SIG-M5 (cell line): ENCODE results near the gene UBQLN1.
"Not testable (repeated sequence)": the region's sequence is repeated elsewhere in the genome, so short reads cannot be mapped to it uniquely, and the experiment has no call there.

ENCODE experiments used
- DNase-seq: peaks from one replicate; lab custom pipeline; 2025; lab: John Stamatoyannopoulos, UW

Gene UBQLN1

GRCh38 chr9:83630938-83631457 lies 76.8 kb downstream of the UBQLN1 start:
- DNase-seq, result no peak

GRCh38 chr9:83629433-83630104 lies 78.2 kb downstream of the UBQLN1 start:
- DNase-seq, result no peak

- DNase-seq, result no peak
Measured at GRCh38 chr9:83628540-83628939, 79.2 kb downstream of the UBQLN1 start.

GRCh38 chr9:83625178-83625577 lies 82.6 kb downstream of the UBQLN1 start:
- no peak for DNase-seq

GRCh38 chr9:83623679-83624076 lies 84.1 kb downstream of the UBQLN1 start:
- no peak for DNase-seq

GRCh38 chr9:83622939-83623678 lies 84.6 kb downstream of the UBQLN1 start, which contains the start of gene IDNK:
TSS of gene IDNK (plus strand) at chr9:83623143. CDS start at chr9:83623172, 29 bp downstream.
- no peak for DNase-seq

- DNase-seq, result no peak
Measured at GRCh38 chr9:83622433-83622938, 85.3 kb downstream of the UBQLN1 start.

- no peak for DNase-seq
Measured at GRCh38 chr9:83620841-83621636, 86.7 kb downstream of the UBQLN1 start.

- DNase-seq, result no peak
Measured at GRCh38 chr9:83617299-83617698, 90.5 kb downstream of the UBQLN1 start.

- DNase-seq, result not testable (repeated sequence)
Measured at GRCh38 chr9:83613298-83613697, 94.5 kb downstream of the UBQLN1 start.
